BLaER1 treated with 17β-estradiol and CSF1 and Interleukin-3, amounts not matched to agents 10 nM and 100 nM (cell line): ENCODE data around the gene DCN.

Source experiments
- H3K27ac ChIP-seq, 11 experiments: shearing (Covaris generic); formaldehyde crosslinking; 2 replicates each; pipeline ENCODE4 v1.8.1; 2022
- H3K27me3 ChIP-seq, 11 experiments: shearing (Covaris generic); formaldehyde crosslinking; 2 replicates each; pipeline ENCODE4 v1.8.1; 2022
- H3K36me3 ChIP-seq, 11 experiments: shearing (Covaris generic); formaldehyde crosslinking; 2 replicates each; pipeline ENCODE4 v1.8.1; 2022
- H3K4me1 ChIP-seq, 10 experiments: shearing (Covaris generic); formaldehyde crosslinking; 2 replicates each; pipeline ENCODE4 v1.8.1; 2022
- H3K4me2 ChIP-seq, 11 experiments: shearing (Covaris generic); formaldehyde crosslinking; 2 replicates each; pipeline ENCODE4 v1.8.1; 2022
- H3K4me3 ChIP-seq, 10 experiments: shearing (Covaris generic); formaldehyde crosslinking; 2 replicates each; pipeline ENCODE4 v1.8.1; 2022
- H3K9ac ChIP-seq, 11 experiments: shearing (Covaris generic); formaldehyde crosslinking; 2 replicates each; pipeline ENCODE4 v1.8.1; 2022
- H3K9me3 ChIP-seq, 11 experiments: shearing (Covaris generic); formaldehyde crosslinking; replicated peaks in 1 of 11; 2 replicates each; pipeline ENCODE4 v1.8.1; 2022
- H4K20me1 ChIP-seq, 11 experiments: shearing (Covaris generic); formaldehyde crosslinking; 2 replicates each; pipeline ENCODE4 v1.8.1; 2022
- Cebpa-rat ChIP-seq, 11 experiments: shearing (Covaris generic); IDR thresholded peaks; 2 replicates each; pipeline ENCODE4 v1.8.1; 2022

The DCN gene

GRCh38 chr12:91100906-91101305 lies 81.7 kb downstream of the DCN start:
- H3K4me2 ChIP-seq: no peak overlapping the region
- H3K4me1 ChIP-seq: peaks cover 0 to 10% (median 6%) of the 10 kb centered on the region in 10 experiments; a peak in 7 of 20 replicates
- H3K27me3 ChIP-seq: no peaks in the 10 kb centered on the region
- no peaks in the 10 kb centered on the region for H4K20me1 ChIP-seq
- no peaks in the 10 kb centered on the region for H3K36me3 ChIP-seq
- H3K27ac ChIP-seq: no peak overlapping the region
- no peaks in the 10 kb centered on the region for H3K9me3 ChIP-seq
- H3K4me3 ChIP-seq: no peak overlapping the region
- no peak for TF ChIP-seq Cebpa-rat (IDR thresholded peaks at IDR 0.05)
- H3K9ac ChIP-seq: no peak overlapping the region

GRCh38 chr12:91099836-91100235 lies 82.8 kb downstream of the DCN start:
- no peaks in the 10 kb centered on the region for H3K9me3 ChIP-seq
- TF ChIP-seq Cebpa-rat (IDR thresholded peaks at IDR 0.05): no peak
- H3K36me3 ChIP-seq: no peaks in the 10 kb centered on the region
- H3K4me1 ChIP-seq: peaks cover 0 to 10% (median 6%) of the 10 kb centered on the region in 10 experiments; a peak in 7 of 20 replicates
- no peaks in the 10 kb centered on the region for H4K20me1 ChIP-seq
- H3K27me3 ChIP-seq: no peaks in the 10 kb centered on the region
- no peak overlapping the region for H3K4me3 ChIP-seq
- H3K27ac ChIP-seq: no peak overlapping the region
- H3K9ac ChIP-seq: no peak overlapping the region
- H3K4me2 ChIP-seq: no peak overlapping the region

DNA sequence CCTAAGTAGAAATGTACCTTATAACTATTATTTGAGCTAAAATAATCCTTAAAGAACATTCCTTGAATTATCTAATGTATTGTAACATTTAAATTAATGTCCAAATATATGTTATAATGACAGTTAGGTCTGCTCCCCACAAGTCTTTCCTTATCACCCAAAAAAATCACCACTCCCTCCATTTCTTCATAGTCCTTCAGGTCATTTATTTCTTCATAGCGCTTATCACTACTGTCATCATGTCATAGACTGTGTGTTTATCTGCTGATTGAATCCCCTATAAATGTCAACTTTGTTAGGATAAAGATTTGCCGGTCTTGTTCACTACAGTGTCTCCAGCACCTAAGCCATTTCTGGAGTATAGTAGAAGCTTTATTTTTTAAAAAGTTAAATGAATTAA lies 83.3 kb downstream of the DCN start:
- Histone ChIP-seq H3K27ac (no peak overlapping the region), H3K27me3 (no peaks in the 10 kb centered on the region), H3K4me1 (peaks cover 0 to 10% (median 6%) of the 10 kb centered on the region in 10 experiments; a peak in 7 of 20 replicates), H3K36me3 (no peaks in the 10 kb centered on the region), H3K9me3 (no peaks in the 10 kb centered on the region), H3K9ac (no peak overlapping the region), H3K4me3 (no peak overlapping the region), H3K4me2 (no peak overlapping the region), H4K20me1 (no peaks in the 10 kb centered on the region)
- TF ChIP-seq Cebpa-rat (IDR thresholded peaks at IDR 0.05): no peak

DNA sequence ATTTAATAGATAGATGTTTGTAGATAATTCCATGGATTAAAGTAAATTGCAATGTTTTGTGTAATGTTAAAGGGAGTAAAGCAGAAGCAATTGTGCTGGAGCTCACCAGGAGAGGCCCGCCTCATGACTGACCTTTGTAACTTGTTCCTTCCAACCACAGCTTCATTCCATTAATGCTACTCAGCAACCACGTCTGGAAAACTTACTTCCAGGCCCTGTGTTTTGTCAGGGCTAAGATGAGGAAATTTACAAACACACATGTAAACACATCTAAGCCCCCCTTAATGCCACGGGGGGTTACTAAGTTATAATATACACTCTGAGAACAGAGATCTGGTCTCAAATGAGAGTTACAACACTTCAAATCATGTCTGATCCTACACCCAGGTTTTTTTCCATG lies 83.7 kb downstream of the DCN start:
- Histone ChIP-seq H3K27me3 (no peaks in the 10 kb centered on the region), H3K4me1 (peaks cover 0 to 10% (median 6%) of the 10 kb centered on the region in 10 experiments; a peak in 7 of 20 replicates), H4K20me1 (no peaks in the 10 kb centered on the region), H3K27ac (no peak overlapping the region), H3K9ac (no peak overlapping the region), H3K9me3 (no peaks in the 10 kb centered on the region), H3K36me3 (no peaks in the 10 kb centered on the region), H3K4me3 (no peak overlapping the region), H3K4me2 (no peak overlapping the region; a peak in 1 of 22 replicates)
- TF ChIP-seq Cebpa-rat (IDR thresholded peaks at IDR 0.05): no peak

GRCh38 chr12:91098461-91098860 lies 84.2 kb downstream of the DCN start:
- Histone ChIP-seq H3K4me1 (peaks cover 0 to 10% (median 6%) of the 10 kb centered on the region in 10 experiments; a peak in 7 of 20 replicates), H3K9me3 (no peaks in the 10 kb centered on the region)

GRCh38 chr12:91094957-91095356 lies 87.7 kb downstream of the DCN start:
- Histone ChIP-seq H3K27me3 (no peaks in the 10 kb centered on the region), H3K36me3 (no peaks in the 10 kb centered on the region), H3K4me1 (peaks cover 0 to 10% (median 6%) of the 10 kb centered on the region in 10 experiments; a peak in 7 of 20 replicates), H3K9me3 (peaks cover 5 to 22% (median 13%) of the 10 kb centered on the region in 11 experiments; a peak in 19 of 22 replicates), H3K4me3 (no peak overlapping the region), H4K20me1 (no peaks in the 10 kb centered on the region), H3K9ac (no peak overlapping the region), H3K27ac (no peak overlapping the region), H3K4me2 (no peak overlapping the region)
- TF ChIP-seq Cebpa-rat (IDR thresholded peaks at IDR 0.05): no peak

More at GRCh38 chr12:91098461-91098860, 84.2 kb downstream of the DCN start:
- no peak overlapping the region for H3K27ac ChIP-seq
- no peak overlapping the region for H3K4me3 ChIP-seq
- peak overlapping the region in 5 of 11 experiments; percentile 17 to 34 (median 25); a peak in 6 of 22 replicates for H3K4me2 ChIP-seq
- no peaks in the 10 kb centered on the region for H3K27me3 ChIP-seq
- no peak for TF ChIP-seq Cebpa-rat (IDR thresholded peaks at IDR 0.05)
- H3K36me3 ChIP-seq: no peaks in the 10 kb centered on the region
- H3K9ac ChIP-seq: no peak overlapping the region
- H4K20me1 ChIP-seq: no peaks in the 10 kb centered on the region

DNA sequence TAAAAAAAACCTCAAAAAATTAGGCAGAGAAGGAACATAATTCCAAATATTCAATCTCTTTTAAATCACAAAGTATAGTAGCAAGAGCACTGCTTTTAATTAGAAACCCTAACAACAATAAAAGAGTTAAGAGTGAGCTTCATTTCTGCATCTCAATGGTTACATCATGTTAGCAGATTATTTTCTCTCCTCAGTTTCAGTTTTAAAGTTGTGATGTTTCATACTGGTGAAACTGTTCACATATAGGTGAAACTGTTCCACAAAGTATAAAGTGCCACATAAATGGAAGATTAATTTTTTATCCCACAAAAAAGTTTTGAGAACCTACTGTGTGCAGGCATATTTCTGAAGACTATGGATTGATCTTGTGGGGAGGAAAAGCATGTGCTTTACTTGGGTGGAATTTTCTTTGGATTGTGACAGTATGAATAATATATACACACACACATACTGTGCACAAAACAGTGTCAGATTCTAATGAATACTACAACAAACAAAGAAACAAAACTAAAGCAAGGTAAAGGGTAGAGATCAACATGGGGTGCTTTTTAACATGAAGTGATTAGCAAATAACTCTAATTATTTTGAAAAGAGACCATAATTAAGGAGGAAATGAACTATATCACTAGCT lies 88.5 kb downstream of the DCN start:
- Histone ChIP-seq H3K27ac (no peak overlapping the region), H4K20me1 (no peaks in the 10 kb centered on the region), H3K9me3 (peaks cover 13 to 30% (median 21%) of the 10 kb centered on the region in 11 experiments; a peak in 21 of 22 replicates), H3K27me3 (no peaks in the 10 kb centered on the region), H3K36me3 (no peaks in the 10 kb centered on the region), H3K4me3 (no peak overlapping the region), H3K9ac (no peak overlapping the region), H3K4me1 (peaks cover 0 to 10% (median 6%) of the 10 kb centered on the region in 10 experiments; a peak in 7 of 20 replicates), H3K4me2 (no peak overlapping the region)
- no peak for TF ChIP-seq Cebpa-rat (IDR thresholded peaks at IDR 0.05)

DNA sequence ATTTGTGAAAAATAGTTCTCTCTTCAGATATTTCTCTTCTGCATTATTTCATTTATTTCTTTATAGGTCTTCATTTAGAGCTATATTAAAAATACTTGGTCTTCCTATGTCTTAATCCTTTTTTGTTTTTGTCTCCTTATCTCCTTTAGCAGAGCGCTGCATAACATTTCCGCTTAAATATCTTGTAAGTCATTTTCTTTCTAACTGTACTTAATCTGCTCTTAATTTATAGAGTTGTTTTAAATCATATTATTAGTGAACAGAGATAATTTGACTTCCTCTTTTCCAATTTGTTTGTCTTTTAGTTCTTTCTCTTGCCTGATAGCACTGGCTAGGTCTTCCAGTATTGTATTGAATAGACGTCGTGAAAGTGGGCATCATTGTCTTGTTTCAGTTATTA lies 89.3 kb downstream of the DCN start:
- H3K36me3 ChIP-seq: no peaks in the 10 kb centered on the region
- no peaks in the 10 kb centered on the region for H3K27me3 ChIP-seq
- no peak overlapping the region for H3K27ac ChIP-seq
- H3K4me1 ChIP-seq: peaks cover 0 to 4% (median 2%) of the 10 kb centered on the region in 10 experiments; a peak in 7 of 20 replicates
- peaks cover 19 to 37% (median 28%) of the 10 kb centered on the region in 11 experiments; a peak in 21 of 22 replicates for H3K9me3 ChIP-seq
- no peak overlapping the region for H3K4me3 ChIP-seq
- no peak for TF ChIP-seq Cebpa-rat (IDR thresholded peaks at IDR 0.05)
- H3K4me2 ChIP-seq: no peak overlapping the region
- no peak overlapping the region for H3K9ac ChIP-seq
- H4K20me1 ChIP-seq: no peaks in the 10 kb centered on the region

DNA sequence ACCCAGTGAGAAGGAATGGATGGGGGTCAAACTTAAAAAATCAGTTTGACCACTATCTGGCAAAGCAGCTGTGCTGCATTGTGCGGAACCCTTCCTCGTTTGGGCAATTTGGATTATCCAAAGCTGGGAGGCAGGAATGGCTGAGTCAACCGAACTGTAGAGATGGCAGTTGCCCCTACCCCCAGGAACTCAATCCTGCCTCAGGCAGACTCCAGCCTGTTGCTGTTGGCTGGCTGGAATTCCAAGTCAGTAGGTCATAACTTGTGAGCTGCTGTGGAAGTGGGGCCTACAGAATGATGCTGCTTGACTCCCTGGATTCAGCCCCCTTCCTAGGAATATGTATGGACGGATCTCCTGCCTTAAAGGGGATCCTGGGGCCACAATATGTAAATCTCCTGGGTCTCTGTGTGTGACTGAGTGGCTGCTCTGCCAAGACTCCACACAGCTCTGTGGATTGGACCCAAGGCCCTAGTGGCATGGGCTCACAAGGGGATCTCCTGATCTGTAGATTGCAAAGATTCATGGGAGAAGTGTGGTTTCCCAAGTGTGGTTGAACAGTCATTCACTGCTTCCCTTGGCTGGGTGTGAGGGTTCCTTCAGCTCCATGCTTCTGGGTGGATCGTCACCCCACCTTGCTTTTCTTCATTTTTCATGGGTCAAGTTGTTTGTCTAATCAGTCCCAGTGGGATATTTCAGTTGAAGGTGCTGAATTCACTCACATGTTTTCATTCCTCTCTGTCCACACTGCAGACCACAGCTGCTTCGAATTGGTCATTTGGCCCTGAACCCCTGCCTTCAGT lies 90.5 kb downstream of the DCN start:
- no peak for TF ChIP-seq Cebpa-rat (IDR thresholded peaks at IDR 0.05)
- Histone ChIP-seq H3K9me3 (peaks cover 19 to 41% (median 29%) of the 10 kb centered on the region in 11 experiments; a peak in 21 of 22 replicates), H3K36me3 (no peaks in the 10 kb centered on the region), H3K4me1 (no peaks in the 10 kb centered on the region), H3K27ac (no peak overlapping the region), H3K4me2 (no peak overlapping the region), H3K27me3 (no peaks in the 10 kb centered on the region), H3K4me3 (no peak overlapping the region), H4K20me1 (no peaks in the 10 kb centered on the region), H3K9ac (no peak overlapping the region)
